SHP77 treated with DMSO at 0.1 percent for 48 hours (cell line): ENCODE measurements around the gene PALM.
"Not testable (repeated sequence)": the region's sequence is repeated elsewhere in the genome, so short reads cannot be mapped to it uniquely, and the experiment has no call there.

ENCODE experiments used
- DNase-seq: peaks from one replicate; lab custom pipeline; 2025; lab: John Stamatoyannopoulos, UW

The PALM gene

DNA sequence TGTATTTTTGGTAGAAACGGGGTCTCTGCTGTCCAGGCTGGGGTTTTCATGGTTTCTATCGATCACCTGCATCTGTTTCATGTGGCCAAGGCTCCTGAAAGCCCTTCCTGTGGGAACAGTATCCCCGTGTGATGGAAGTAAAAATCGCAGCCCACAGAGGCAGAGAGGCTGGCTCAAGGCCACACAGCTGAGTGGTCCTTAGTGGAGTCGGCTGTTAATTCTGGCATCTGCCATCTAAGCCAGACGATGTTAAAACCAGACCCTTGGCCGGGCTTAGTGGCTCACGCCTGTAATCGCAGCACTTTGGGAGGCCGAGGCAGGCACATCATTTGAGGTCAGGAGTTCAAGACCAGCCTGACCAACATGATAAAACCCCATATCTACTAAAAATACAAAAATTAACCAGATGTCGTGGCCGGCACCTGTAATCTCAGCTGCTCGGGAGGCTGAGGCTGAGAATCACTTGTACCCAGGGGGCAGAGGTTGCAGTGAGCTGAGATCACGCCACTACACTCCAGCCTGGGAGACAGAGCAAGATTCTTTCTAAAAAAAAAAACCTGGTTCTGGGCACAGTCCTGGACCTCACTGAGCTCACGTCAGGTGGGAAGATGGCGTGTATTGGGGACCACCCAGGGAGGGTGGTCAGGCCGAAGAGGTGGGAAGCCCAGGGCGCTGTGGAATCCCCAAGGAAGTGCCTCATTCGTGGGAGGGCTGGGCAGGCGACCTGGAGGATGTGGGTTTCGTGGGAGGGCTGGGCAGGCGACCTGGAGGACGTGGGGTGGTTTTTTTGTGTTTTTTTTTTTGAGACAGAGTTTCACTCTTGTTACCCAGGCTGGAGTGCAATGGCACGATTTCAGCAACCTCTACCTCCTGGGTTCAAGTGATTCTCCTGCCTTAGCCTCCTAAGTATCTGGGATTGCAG lies 23.7 kb downstream of the PALM start:
- no peak for DNase-seq

DNA sequence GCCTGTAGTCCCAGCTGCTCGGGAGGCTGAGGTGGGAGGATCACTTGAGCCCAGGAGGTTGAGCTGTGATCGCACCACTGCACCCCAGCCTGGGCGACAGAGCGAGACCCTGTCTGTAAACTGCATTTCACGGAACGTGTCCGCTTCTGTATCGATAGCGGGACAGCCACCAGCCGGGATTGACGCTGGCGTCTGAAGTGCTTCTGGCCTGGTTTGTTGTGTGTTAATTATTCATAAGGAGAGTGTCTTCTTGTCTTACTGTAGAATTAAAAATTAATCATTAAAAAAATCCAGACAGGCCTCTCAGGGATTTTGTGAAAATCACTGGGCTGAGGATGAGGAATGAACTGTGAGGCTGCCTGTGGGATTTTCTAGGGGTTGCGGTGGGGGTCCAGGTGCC lies 26.0 kb downstream of the PALM start:
- DNase-seq = no peak

DNA sequence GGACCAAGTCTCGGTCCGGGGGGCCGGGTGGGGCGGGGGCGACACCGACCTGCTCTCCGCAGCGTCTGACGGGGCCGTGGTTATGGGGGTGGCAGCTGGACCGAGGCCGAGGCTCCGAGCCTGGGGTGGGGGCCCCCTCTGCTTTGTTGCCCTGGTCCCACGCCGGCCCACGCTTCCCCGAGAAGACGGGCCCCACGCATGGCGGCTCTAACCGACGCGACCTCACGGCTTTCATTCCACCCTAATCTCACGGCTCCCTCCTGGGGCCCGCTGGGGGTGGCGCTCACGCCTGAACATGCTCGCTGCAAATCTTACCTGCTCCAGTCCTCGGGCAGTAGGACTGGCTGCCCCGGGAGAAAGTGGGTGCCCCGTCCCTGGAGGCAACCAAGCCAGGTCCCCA lies 27.4 kb downstream of the PALM start:
- DNase-seq = no peak

DNA sequence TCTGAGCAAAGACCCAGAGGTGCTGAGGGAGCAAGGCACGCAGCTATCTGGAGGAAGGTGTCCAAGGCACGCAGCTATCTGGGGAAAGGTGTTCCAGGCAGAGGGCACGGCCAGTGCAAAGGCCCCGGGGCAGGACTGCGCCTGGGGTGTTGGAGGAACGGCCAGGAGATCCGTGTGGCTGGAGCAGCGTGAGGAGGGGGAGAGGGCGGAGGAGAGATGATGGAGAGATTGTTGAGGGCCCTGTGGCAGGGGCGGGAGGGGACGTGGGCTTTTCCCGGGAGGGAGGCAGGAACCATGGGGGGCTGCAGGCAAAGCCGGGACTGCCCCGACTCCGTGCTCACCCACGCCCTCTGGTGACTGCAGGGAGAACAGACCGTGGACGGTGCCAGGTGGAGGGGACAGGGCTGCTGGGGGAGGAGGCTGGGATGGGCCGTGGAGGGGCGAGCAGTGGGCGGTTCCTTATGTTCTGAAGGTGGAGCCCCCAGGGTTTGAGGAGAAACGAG lies 28.9 kb downstream of the PALM start:
- no peak for DNase-seq

DNA sequence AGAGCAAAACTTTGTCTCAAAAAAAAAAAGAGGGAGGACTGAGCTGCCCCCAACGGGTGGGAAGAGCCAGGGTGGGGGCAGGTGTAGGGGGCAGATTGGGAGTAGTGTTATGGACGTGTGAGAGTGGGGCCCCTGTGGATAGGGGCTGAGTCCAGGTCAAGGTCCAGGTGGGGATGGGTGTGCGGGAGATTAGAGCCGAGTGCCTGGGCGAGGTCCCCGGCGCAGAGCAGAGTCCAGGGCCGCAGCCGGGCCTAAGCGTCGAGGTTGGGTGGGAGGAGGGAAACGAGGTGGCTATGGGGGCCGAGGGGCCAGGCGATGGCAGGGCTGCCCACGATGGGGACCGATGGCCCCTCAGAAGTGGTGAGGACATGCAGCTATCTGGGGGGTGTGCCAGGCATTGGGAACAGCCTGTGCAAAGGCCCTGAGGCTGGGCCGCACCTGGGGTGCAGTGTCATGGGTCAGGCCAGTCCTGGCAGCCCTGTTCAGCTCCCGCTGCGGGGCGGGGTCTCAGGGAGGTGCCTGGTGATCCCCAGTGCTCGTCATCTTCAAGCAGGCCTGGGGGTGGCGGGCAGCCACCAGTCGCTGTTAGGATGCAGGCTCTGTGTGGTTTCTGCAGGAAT lies 29.9 kb downstream of the PALM start:
- DNase-seq = no peak

DNA sequence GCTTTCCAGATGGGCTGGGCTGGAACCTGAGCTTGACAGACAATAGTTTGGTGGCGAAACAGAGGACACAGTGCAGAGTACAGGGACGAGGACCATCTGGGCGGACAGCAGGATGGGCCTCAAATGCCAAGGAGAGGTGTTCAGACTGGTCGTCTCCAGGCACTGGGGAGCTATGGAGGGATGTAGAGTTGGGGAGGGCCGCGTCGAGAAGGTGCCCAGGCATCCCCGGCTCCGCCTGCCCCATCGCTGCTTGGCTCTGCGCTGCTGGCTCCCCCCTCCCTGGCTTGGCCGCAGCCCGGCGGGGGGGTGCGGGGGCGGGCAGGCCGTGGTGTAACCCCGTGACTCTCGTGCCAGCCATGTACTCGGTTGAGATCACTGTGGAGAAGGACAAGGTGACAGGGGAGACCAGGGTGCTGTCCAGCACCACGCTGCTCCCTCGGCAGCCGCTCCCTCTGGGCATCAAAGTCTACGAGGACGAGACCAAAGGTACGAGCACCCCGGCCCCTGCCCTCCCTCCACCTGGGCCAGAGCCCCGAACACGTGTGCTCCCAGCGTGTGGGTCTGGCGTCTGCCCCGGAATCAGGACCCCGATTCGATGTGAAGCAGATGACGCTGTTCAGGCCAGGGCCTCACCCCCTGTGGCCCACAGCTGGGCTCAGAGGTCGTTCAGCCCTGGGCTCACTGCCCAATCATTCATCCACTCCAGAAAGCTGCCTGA lies 31.4 kb downstream of the PALM start:
- DNase-seq = no peak

DNA sequence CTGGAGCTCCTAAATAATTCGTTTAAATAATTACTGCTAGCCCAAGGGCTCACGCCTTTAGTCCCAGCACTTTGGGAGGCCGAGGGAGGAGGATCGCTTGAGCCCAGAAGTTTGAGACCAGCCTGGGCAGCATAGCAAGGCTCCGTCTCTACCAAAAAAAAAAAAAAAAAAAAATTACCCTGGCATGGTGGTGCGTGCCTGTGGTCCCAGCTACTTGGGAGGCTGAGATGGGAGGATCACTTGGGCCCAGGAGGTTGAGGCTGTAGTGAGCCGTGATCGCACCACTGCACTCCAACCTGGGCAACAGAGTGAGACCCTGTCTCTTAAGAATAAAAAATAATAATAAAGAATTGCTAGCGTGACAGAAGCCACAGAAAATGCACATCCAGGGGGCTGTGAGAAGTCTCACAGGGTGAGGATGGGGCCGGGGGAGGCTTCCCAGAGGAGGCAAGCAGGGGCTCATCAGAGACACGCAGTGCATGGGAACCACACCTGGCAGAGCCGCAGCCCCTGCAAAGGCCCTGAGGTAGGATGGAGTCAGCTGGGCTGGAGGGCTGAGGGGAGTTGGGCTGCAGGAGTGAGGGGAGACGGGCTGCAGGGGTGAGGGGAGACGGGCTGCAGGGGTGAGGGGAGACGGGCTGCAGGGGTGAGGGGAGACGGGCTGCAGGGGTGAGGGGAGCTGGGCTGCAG lies 32.2 kb downstream of the PALM start:
- DNase-seq = not testable (repeated sequence)

DNA sequence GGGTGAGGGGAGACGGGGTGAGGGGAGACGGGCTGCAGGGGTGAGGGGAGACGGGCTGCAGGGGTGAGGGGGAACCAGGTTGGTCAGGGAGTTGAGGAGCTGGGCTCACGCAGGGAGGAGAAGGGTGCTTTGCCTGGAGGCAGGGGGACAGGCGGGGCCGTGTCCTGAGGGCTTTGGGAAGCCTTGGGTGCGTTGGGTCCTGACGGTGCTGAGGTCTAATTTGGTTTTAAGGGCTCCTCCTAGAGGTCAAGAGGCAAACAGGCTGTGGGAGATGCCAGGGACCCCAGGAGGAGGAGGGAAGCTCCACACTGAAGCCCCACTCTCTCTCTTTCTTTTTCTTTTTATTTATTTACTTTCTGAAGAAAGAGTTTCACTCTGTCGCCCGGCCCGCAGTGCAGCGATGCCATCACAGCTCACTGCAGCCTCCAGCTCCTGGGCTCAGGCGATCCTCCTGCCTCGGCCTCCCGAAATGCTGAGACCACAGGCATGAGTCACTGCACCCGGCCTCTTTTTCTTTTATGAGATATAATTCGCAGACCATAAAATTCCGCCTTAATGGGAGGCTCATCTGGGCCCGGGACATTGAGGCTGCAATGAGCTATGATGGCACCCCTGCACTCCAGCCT lies 32.9 kb downstream of the PALM start:
- no peak for DNase-seq

DNA sequence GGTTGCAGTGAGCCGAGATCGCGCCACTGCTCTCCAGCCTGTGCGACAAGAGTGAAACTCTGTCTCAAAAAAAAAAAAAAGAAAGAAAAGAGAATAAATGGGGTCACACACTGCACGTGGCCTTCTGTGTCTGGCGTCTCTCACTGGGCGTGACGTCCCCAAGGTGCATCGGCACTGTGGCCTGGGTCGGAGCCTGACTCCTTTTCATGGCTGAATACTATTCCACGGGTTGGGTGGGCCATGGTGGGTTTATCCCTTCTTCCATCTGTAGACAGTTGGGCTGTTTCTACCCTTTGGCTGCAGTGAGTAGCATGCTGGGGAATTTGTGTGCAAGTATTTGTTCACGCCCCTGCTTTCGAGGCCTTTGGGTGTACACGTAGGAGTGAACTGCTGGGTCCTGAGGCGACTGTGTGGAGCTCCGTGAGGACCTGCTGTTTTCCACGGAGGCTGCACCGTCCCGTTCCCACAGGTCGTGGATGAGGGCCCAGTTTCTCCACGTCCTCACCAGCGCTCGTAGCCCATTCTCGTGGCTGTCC lies 33.9 kb downstream of the PALM start:
- DNase-seq = no peak

DNA sequence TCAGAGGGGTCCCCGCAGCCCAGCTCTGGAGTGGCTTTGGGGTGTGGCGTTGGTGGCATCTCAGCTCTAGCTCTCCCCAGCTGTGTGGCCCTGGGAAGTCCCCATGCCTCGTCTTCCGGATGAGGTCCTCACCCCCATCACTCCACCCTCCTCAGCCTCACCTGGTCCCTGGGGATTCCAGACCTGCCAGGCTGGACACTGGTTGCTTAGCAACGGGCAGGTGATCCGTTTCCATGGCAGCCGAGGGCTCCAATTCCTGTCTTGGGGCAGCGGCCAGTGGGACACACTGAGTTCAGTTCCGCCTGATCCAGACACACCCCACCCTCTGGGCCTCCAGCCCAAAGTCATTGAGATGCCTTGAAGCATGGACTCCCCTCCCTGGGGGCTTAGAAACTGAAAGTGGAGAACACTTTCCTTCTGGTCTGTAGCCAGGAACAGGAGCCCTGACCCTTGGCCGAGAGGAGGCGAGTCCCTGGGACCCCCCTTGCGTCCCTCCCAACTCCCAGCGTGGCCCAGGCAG lies 34.5 kb downstream of the PALM start:
- DNase-seq = no peak

DNA sequence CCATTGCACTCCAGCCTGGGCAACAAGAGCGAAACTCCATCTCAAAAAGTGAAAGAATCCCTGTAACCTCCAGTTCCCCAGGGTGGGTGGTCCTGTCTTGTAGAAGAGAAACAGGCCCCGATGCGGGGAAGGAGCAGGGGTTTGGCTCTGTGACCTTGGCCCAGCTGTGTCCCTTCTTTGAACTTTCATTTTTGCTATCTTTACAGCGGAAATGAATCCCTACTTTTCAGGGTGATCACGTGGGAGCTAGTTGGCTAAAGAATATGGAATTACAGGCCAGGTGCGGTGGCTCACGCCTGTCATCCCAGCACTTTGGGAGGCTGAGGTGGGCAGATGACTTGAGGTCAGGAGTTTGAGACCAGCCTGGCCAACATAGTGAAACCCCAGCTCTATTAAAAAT lies 36.4 kb downstream of the PALM start:
- DNase-seq = not testable (repeated sequence)

DNA sequence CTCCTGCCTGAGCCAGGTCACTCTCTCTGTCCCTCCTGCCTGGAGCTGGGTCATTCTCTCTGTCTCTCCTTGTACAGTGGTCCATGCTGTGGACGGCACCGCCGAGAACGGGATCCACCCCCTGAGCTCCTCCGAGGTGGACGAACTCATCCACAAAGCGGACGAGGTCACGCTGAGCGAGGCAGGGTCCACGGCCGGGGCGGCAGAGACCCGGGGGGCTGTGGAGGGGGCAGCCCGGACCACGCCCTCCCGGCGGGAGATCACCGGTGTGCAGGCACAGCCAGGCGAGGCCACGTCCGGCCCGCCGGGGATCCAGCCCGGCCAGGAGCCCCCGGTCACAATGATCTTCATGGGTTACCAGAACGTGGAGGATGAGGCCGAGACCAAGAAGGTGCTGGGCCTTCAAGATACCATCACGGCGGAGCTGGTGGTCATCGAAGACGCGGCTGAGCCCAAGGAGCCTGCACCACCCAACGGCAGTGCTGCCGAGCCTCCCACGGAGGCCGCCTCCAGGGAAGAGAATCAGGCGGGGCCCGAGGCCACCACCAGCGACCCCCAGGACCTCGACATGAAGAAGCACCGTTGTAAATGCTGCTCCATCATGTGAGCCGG lies 37.6 kb downstream of the PALM start:
- no peak for DNase-seq

DNA sequence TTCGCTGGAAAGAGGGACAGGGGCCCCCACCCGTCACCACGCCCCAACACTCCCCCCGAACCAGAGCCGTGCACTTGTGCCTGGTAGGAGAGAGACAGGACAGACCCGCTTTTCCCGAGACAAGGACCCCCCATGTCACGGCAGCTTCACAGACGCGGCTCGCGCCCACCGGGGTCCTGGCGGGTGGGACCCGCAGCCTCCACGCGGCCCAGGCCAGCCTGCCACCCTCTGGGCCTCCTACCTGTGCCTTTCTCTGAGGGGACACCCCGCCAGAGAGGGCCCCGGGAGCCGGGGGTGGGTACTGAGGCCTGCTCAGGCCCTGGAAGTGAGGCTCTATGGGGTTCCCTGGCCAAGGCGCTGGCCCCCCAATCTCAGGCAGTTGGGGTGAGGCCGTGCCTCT lies 38.2 kb downstream of the PALM start:
- no peak for DNase-seq

DNA sequence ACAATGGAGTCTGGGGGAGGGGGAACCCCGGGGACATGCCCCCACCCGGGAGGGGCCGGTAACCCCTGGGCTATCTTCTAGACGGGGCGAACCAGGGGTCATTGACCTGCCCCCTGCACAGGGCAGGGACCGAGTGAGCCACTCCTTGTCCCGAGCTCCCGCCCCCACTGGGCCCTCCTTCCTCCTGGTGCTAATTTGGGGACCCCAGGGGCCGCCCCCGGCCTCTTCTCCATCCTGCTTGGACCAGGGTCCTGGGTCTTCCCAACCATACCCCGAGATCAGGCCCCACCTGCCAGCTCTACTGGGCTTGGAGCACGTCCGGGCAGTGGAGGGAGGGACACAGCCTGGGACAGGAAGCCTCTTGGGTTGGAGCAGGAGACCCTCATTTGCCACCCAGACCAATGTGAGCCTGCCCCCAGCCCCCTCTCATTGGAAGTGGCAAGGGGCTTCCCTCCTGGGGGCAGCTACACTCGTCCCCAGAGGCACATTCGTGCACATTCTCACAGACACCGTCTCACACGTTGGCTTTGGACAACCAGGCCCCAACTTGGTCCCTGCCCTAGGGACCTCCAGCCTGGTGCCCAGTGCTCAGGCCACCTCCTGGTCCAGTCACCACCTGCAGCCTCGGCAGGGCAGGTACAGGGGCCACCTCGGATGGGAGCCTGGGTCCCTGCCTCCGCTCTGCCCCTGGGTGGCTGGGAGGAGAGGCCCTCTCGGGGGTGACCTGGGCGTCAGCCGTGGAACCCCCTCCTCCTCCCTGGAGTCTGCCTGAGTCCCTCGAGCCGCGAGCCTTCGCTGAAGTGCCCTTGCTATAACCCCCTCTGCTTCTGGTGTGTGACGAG lies 38.9 kb downstream of the PALM start:
- no peak for DNase-seq

DNA sequence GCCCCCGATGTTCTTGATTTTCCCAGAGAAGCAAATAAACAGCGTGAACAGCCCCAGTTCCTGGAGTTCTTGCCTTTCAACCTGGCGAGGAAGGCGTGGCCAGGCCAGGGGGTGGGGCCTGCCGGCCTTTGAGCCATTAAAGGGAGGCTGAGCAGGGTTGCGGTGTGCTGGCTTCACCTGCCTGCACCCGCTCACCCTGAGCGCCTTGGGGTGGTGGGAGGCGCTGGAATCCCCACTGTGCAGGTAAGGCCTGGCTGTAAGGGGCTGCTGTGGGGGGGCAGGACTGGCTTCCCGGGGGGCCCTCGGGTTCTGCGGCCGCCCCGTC lies 39.5 kb downstream of the PALM start:
- no peak for DNase-seq

DNA sequence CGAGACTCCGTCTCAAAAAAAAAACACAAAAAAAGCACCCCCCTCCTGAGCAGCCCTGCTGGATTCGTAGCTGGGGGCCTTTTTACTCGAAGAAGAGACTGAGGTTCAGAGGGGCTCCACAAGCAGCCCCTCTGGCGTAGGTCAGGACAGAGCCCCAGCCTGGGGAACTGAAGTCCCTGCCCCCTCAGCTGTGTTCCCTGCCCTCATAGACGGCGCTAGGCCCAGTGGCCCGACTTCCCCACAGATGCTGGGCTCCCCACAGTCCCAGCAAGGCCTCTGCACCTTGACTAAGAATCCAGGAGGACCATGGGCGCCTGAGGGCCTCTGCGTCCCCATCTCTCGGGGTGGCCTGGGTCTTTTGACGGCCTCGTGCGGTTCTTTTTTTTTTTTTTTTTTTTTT lies 41.1 kb downstream of the PALM start:
- DNase-seq = no peak

DNA sequence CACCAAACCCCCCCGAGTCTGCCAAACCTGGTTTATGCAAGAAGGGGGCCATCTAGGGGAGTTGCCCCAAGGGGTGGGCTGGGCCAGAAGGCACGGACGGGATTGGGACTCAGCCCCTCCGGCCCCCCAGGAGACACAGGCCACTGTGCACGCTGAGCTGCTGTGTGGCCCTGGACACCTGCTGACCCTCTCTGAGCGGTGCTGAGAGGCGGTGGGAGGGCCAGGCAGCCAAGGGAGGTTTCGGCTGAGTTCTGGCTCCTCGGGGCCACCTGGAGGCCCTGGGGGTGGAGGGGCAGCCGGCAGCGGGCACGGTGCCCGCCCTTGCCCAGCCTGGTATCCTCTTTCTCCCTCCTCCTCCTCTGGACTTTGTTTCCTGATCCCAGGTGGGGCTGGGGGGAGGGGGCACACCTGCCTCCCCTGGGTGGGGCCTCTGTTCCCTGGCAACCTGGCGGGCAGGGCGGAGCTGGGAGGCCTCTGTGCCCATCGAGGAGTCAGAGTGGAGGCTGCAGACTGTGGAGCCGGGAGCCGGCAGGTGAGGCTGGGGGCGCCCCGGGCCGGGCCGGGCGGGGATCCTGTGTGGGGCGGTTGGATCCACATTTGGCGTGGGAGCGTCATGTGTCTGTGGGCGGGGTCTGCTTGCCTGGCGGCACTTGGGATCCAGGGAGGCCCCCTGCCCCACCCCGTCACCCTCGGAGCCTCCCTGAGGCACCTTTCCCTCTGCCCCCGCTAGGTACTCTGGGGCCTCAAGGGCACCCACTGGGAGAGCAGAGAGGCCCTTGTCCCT lies 42.1 kb downstream of the PALM start, which contains the start of gene MISP:
Gene MISP (plus strand): TSS at position 473 of the 784 bp plus-strand sequence. CDS start 5,835 bp downstream, outside the sequence.
- DNase-seq = no peak

DNA sequence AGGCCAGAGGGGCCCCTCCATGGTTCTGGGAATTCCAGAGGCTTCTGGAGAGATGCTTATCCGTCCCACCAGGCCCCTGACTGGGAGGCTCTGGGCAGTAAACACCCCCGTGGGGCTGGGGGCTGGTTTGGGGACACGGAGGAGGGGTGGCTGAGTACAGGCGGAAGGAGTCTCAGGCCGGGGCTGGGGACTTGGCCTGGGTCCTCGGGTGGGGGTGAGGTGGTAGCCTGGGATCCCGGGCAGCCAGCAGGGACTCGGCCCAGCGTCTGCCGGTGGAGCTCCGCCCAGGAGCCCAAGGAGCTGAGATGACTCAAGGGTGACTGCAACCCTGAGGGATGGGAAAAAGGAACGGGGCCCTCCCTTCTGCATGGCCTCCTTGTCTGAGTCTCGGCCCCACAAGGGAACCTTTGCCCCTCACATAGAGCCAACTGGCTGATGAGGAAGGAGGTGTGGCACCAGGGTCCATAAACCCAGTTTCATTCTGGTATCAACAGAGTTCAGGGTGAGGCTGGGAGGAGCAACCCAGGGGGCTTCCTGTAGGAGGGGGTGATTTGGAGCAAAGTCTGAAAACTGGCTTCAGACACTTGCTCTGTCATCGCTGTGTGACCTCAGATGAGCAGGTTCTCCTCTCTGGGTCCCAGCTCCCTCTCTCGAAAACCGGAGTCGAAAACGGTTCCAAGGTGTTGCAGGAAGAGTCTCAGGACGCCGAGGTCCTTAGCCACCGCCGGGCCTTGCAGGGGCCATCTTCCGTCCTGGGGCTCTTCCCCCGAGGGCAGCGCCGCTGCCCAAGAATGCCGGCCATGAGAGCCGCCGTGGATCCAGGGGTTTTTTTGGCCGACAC lies 43.0 kb downstream of the PALM start:
- no peak for DNase-seq
